ENCODE results near the gene RHOB. TPM values are rescaled to one million over a fixed set of nuclear protein-coding genes. Genes with fewer than 3 reads are reported as not detected.

Gene RHOB
- total RNA-seq, 3 donors from 2014 or later: 75.5 to 616 (median 104) TPM

- no peaks in the 10 kb centered on the region for H3K4me1 ChIP-seq (ENCODE audit: low read depth)
- no peak for TF ChIP-seq CTCF (IDR thresholded peaks at IDR 0.05)
- H3K9me3 ChIP-seq: no peaks in the 10 kb centered on the region
- DNase-seq (no peak), ATAC-seq (no peak)
- no peaks in the 10 kb centered on the region for H3K36me3 ChIP-seq (ENCODE audit: low read depth)
- intact Hi-C loops (cut with DNase I, micrococcal nuclease): no loop called here
- no peak overlapping the region for H3K4me3 ChIP-seq
Observed at GRCh38 chr2:20476481-20476880, 29.6 kb downstream of the RHOB start.

GRCh38 chr2:20476950-20477349 lies 30.1 kb downstream of the RHOB start:
- DNase-seq (no peak), ATAC-seq (no peak)
- Histone ChIP-seq H3K4me1 (ENCODE audit: low read depth) (no peaks in the 10 kb centered on the region), H3K9me3 (no peaks in the 10 kb centered on the region), H3K36me3 (ENCODE audit: low read depth) (no peaks in the 10 kb centered on the region), H3K4me3 (no peak overlapping the region)
- intact Hi-C loops (cut with DNase I, micrococcal nuclease): no loop called here
- no peak for TF ChIP-seq CTCF (IDR thresholded peaks at IDR 0.05)

DNA sequence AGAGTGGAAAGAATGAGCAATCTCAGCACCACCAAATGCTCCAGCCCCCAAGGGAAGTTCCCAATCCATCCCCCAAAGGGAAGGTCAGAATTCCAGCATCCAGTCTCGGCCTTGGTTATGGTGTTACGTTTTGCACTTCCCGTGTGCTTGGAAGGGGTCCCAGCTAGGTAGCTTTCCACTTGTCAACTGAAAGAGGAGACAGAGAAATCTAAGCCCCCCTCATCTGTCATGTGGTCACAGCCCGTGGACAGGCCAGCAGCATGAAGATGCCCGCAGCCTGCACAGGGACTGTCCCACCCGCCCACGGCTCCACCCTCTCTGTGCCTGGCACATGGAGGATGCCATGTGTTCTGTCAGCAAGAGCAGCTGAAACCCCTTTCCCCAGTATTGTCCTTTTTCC lies 32.1 kb downstream of the RHOB start:
- intact Hi-C loops (cut with DNase I, micrococcal nuclease): no loop called here
- no peak for ATAC-seq

DNA sequence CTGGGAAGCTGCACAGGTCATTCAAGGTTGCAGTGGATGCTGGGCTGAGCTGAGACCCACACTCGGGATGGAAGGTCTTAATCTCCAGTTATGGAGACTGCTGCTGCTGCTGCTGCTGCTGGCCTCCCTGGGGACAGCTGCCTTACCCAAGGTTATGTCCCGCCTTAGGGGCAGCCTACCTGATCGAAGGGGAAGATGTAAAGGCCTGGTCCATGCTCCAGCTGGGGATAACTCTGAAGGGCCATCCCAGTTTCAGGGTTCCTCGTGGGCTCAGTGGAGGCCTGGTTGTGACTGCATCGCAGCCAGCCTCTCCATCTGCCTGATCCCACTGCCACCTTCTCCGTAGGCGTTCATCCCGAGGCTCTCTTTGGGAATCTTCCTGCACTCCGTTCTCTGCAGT lies 33.0 kb downstream of the RHOB start:
- no peak for TF ChIP-seq CTCF (IDR thresholded peaks at IDR 0.05)
- no peak for DNase-seq
- Histone ChIP-seq H3K9me3 (no peaks in the 10 kb centered on the region), H3K4me3 (no peak overlapping the region), H3K36me3 (ENCODE audit: low read depth) (no peaks in the 10 kb centered on the region), H3K4me1 (ENCODE audit: low read depth) (no peaks in the 10 kb centered on the region)
- intact Hi-C loops (cut with DNase I, micrococcal nuclease): no loop called here
- ATAC-seq: no peak

More for the DNA sequence above, 32.1 kb downstream of the RHOB start:
- no peak for DNase-seq
- no peak overlapping the region for H3K4me3 ChIP-seq
- H3K9me3 ChIP-seq: no peaks in the 10 kb centered on the region
- no peak for TF ChIP-seq CTCF (IDR thresholded peaks at IDR 0.05)
- no peaks in the 10 kb centered on the region for H3K4me1 ChIP-seq (ENCODE audit: low read depth)
- H3K36me3 ChIP-seq (ENCODE audit: low read depth): no peaks in the 10 kb centered on the region

- TF ChIP-seq CTCF (IDR thresholded peaks at IDR 0.05): no peak
- intact Hi-C loops (cut with DNase I, micrococcal nuclease): no loop called here
Observed at GRCh38 chr2:20480913-20481312, 34.0 kb downstream of the RHOB start.

DNA sequence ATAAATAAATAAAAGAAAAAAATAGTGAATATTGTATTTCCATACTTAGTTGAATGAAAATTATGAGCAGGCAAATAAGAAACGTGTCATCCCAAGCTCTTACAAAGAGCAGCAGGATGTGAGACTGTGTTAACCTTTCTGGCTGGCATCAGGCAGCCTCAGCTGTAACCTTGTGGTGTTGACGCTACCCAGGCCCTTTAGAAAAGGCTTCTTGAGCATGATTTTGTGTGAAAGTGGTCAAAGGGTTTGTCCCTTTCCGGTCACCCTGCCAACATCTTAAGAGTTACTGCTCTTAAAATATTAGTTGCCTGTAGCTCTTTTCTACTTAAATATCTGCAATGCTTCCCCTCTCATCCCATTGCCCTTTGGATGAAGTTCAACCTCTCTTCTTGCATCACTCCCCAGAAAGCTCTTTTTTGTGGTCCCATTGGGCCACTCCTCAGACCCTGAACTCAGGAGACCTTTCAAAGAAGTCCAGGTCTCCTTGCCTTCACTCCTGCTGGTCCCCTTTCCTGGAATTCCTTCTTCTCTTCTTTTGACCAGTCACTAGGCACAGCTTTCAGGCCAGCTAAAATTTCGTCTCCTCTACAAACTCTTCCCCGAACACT lies 35.0 kb downstream of the RHOB start:
- DNase-seq (no peak), ATAC-seq (no peak)
- no peaks in the 10 kb centered on the region for H3K9me3 ChIP-seq
- H3K4me1 ChIP-seq (ENCODE audit: low read depth): no peaks in the 10 kb centered on the region
- intact Hi-C loops (cut with DNase I, micrococcal nuclease): no loop called here
- no peak for TF ChIP-seq CTCF (IDR thresholded peaks at IDR 0.05)
- H3K4me3 ChIP-seq: no peak overlapping the region
- no peaks in the 10 kb centered on the region for H3K36me3 ChIP-seq (ENCODE audit: low read depth)

More at GRCh38 chr2:20480913-20481312, 34.0 kb downstream of the RHOB start:
- no peak for ATAC-seq
- H3K36me3 ChIP-seq (ENCODE audit: low read depth): no peaks in the 10 kb centered on the region
- H3K4me3 ChIP-seq: no peak overlapping the region
- no peak for DNase-seq
- no peaks in the 10 kb centered on the region for H3K4me1 ChIP-seq (ENCODE audit: low read depth)
- H3K9me3 ChIP-seq: no peaks in the 10 kb centered on the region

Measured in mucosa of descending colon (tissue), 3 donors.